Esophagus squamous epithelium (tissue), 5 donors: ENCODE measurements around the gene SSRP1. TPM values are rescaled to one million over a fixed set of nuclear protein-coding genes. Genes with fewer than 3 reads are reported as not detected.
A peak's percentile ranks its signal among the peaks of the same experiment; 100 is the strongest.

Source experiments
- DNase-seq: peaks from one replicate; lab custom pipeline; 2025; lab: John Stamatoyannopoulos, UW
- H3K27ac ChIP-seq, 4 donors: fragments of 200-600 bp; sonication (generic); one replicate each; pipeline ENCODE4 v1.5.1; 2016 to 2019; ENCODE audit warnings: mild to moderate bottlenecking in 1 of 4
- H3K27me3 ChIP-seq, 4 donors: fragments of 200-600 bp; sonication (generic); 1 replicate in 3 of 4; 2 replicates in 1 of 4; pipeline versions ENCODE4 v1.5.1 to v1.6.0; 2017 to 2021; ENCODE audit warnings: antibody characterized with exemption in 1 of 4
- H3K36me3 ChIP-seq, 3 donors: fragments of 200-600 bp; sonication (generic); one replicate each; pipeline ENCODE4 v1.5.1; 2016 to 2019
- H3K4me1 ChIP-seq, 3 donors: fragments of 200-600 bp; sonication (generic); one replicate each; pipeline ENCODE4 v1.5.1; 2017 to 2019
- H3K4me3 ChIP-seq, 4 donors: fragments of 200-600 bp; sonication (generic); 1 replicate in 3 of 4; 2 replicates in 1 of 4; pipeline ENCODE4 v1.5.1; 2016 to 2019; ENCODE audit warnings: mild to moderate bottlenecking in 2 of 4, moderate library complexity in 1 of 4
- H3K9me3 ChIP-seq, 3 donors: fragments of 200-600 bp; sonication (generic); one replicate each; pipeline ENCODE4 v1.5.1; 2016 to 2019
- CTCF ChIP-seq, 6 experiments: fragments of 450-650 bp in 4 of 6; fragments of 200-600 bp in 2 of 6; sonication (generic) in 2 of 6; IDR thresholded peaks; one replicate each; pipeline ENCODE4 v1.5.1; 2016 to 2019; ENCODE audit warnings: antibody characterized with exemption in 6 of 6, mild to moderate bottlenecking in 4 of 6, moderate library complexity in 4 of 6
- POLR2A ChIP-seq, 4 donors: fragments of 450-650 bp; IDR thresholded peaks; one replicate each; pipeline ENCODE4 v1.6.1; 2017; ENCODE audit warnings: antibody characterized with exemption in 4 of 4, mild to moderate bottlenecking in 4 of 4, moderate library complexity in 3 of 4
- WGBS, 2 donors: methylation state at CpG; one replicate each; pipeline ENCODE4 v1.1.5; 2018; 5-methylcytosine and 5-hydroxymethylcytosine counted together
- intact Hi-C: fragments of 100-400 bp; cut with DNase I; formaldehyde crosslinking; loops from one replicate; pipeline ENCODE4 v1.15.0; 2022
- total RNA-seq, 4 donors: library from RNA; depleted of rRNA; stranded (reverse); fragments of >200 nt; gene quantifications; one replicate each; pipeline ENCODE4 v1.1.0, GENCODE V29; 2016
- donor health status: DM: yes; HTN: yes; CAD: no.

The SSRP1 gene
- total RNA-seq, 4 donors from 2014 or later = 49.0 to 98.8 (median 81.3) TPM

- no peaks in the 10 kb centered on the region for H3K27me3 ChIP-seq
- H3K4me1 ChIP-seq = peaks cover 0 to 16% (median 10%) of the 10 kb centered on the region in 3 donors
- no peaks in the 10 kb centered on the region for H3K36me3 ChIP-seq
- TF ChIP-seq CTCF (IDR thresholded peaks at IDR 0.05) (no peak), POLR2A (IDR thresholded peaks at IDR 0.05) (no peak)
- H3K9me3 ChIP-seq = no peaks in the 10 kb centered on the region
- H3K27ac ChIP-seq = no peak overlapping the region
- H3K4me3 ChIP-seq = no peak overlapping the region
- WGBS, 2 donors = 78 to 90% methylated on average over 2 to 5 of the region's 5 CpGs
- intact Hi-C loops = no loop called here
- no peak for DNase-seq
These were observed 23.7 kb upstream of the SSRP1 start for GRCh38 chr11:57359396-57359795.

- no peaks in the 10 kb centered on the region for H3K9me3 ChIP-seq
- no peaks in the 10 kb centered on the region for H3K27me3 ChIP-seq
- intact Hi-C loops = no loop called here
- H3K36me3 ChIP-seq = no peaks in the 10 kb centered on the region
- TF ChIP-seq POLR2A (IDR thresholded peaks at IDR 0.05) (no peak), CTCF (IDR thresholded peaks at IDR 0.05) (no peak)
- no peak overlapping the region for H3K4me3 ChIP-seq
- 78 to 80% methylated on average over 5 to 8 of the region's 9 CpGs for WGBS, 2 donors
- H3K4me1 ChIP-seq = peaks cover 0 to 20% (median 10%) of the 10 kb centered on the region in 3 donors
- H3K27ac ChIP-seq = no peak overlapping the region
- no peak for DNase-seq
These were observed 23.3 kb upstream of the SSRP1 start for GRCh38 chr11:57358991-57359390.

GRCh38 chr11:57358543-57358961 is 22.9 kb upstream of the SSRP1 start:
- intact Hi-C loops = no loop called here
- peaks cover 0 to 24% (median 10%) of the 10 kb centered on the region in 3 donors for H3K4me1 ChIP-seq
- H3K36me3 ChIP-seq = no peaks in the 10 kb centered on the region
- H3K4me3 ChIP-seq = no peak overlapping the region
- no peak overlapping the region for H3K27ac ChIP-seq
- 43 to 48% methylated on average over 5 to 9 of the region's 9 CpGs for WGBS, 2 donors
- no peaks in the 10 kb centered on the region for H3K9me3 ChIP-seq
- no peak for TF ChIP-seq CTCF (IDR thresholded peaks at IDR 0.05)
- TF ChIP-seq POLR2A (IDR thresholded peaks at IDR 0.05) = no peak
- H3K27me3 ChIP-seq = no peaks in the 10 kb centered on the region
- DNase-seq = no peak

GRCh38 chr11:57357856-57358255 is 22.2 kb upstream of the SSRP1 start:
- Histone ChIP-seq H3K4me3 (no peak overlapping the region), H3K27ac (peak overlapping the region in 2 of 4 donors; percentile 37), H3K9me3 (no peaks in the 10 kb centered on the region), H3K36me3 (no peaks in the 10 kb centered on the region), H3K4me1 (peaks cover 0 to 24% (median 10%) of the 10 kb centered on the region in 3 donors), H3K27me3 (no peaks in the 10 kb centered on the region)
- DNase-seq = no peak
- intact Hi-C loops = no loop called here
- 36 to 37% methylated on average over 4 to 6 of the region's 6 CpGs for WGBS, 2 donors
- TF ChIP-seq CTCF (IDR thresholded peaks at IDR 0.05) (no peak), POLR2A (IDR thresholded peaks at IDR 0.05) (no peak)

GRCh38 chr11:57357310-57357709 is 21.6 kb upstream of the SSRP1 start:
- TF ChIP-seq POLR2A (IDR thresholded peaks at IDR 0.05) = no peak
- no peak for TF ChIP-seq CTCF (IDR thresholded peaks at IDR 0.05)
- Histone ChIP-seq H3K27ac (peak overlapping the region in 1 of 4 donors; percentile 37), H3K27me3 (no peaks in the 10 kb centered on the region), H3K9me3 (no peaks in the 10 kb centered on the region), H3K4me3 (no peak overlapping the region), H3K4me1 (peaks cover 0 to 24% (median 10%) of the 10 kb centered on the region in 3 donors), H3K36me3 (no peaks in the 10 kb centered on the region)
- no peak for DNase-seq
- intact Hi-C loops = no loop called here
- 68 to 74% methylated on average over 3 of the region's 3 CpGs for WGBS, 2 donors
